H9 (cell line): ENCODE measurements around the gene TMEM108. TPM values are rescaled to one million over a fixed set of nuclear protein-coding genes. Genes with fewer than 3 reads are reported as not detected.

ENCODE experiments used
- DNase-seq: peaks from one replicate; pipeline ENCODE4 v3.0.0-alpha.2; 2017
- H2AFZ ChIP-seq: one replicate; pipeline ENCODE4 v1.6.1; 2013; ENCODE audit warnings: mild to moderate bottlenecking, low read length, control low read depth, moderate library complexity
- H2AK5ac ChIP-seq: 2 replicates; pipeline ENCODE4 v1.6.1; 2013; ENCODE audit warnings: low read length, control low read depth, mixed read lengths; ENCODE audit not compliant: insufficient read length
- H2BK120ac ChIP-seq: one replicate; pipeline ENCODE4 v1.6.1; 2013; ENCODE audit warnings: low read depth, mild to moderate bottlenecking, low read length, control low read depth, inconsistent platforms; ENCODE audit not compliant: poor library complexity, severe bottlenecking
- H2BK12ac ChIP-seq: 2 replicates; pipeline ENCODE4 v1.6.1; 2013; ENCODE audit warnings: low read length, control low read depth, mixed read lengths, low read depth; ENCODE audit not compliant: insufficient read length
- H2BK15ac ChIP-seq: 2 replicates; pipeline ENCODE4 v1.6.1; 2013; ENCODE audit warnings: low read depth, low read length, control low read depth
- H2BK20ac ChIP-seq: one replicate; pipeline ENCODE4 v1.6.1; 2013; ENCODE audit warnings: low read depth, mild to moderate bottlenecking, low read length, control low read depth, inconsistent platforms; ENCODE audit not compliant: poor library complexity, severe bottlenecking
- H2BK5ac ChIP-seq: 2 replicates; pipeline ENCODE4 v1.6.1; 2013; ENCODE audit warnings: low read length, control low read depth, mixed read lengths; ENCODE audit not compliant: insufficient read length
- H3K14ac ChIP-seq: 2 replicates; pipeline ENCODE4 v1.6.1; 2013; ENCODE audit warnings: low read length, control low read depth; ENCODE audit not compliant: insufficient read depth
- H3K18ac ChIP-seq: 2 replicates; pipeline ENCODE4 v1.6.1; 2013; ENCODE audit warnings: low read depth, mild to moderate bottlenecking, mixed read lengths, low read length, control low read depth; ENCODE audit not compliant: insufficient read length
- H3K23ac ChIP-seq: 2 replicates; pipeline ENCODE4 v1.6.1; 2013; ENCODE audit warnings: low read length, control low read depth, mixed read lengths, low read depth; ENCODE audit not compliant: insufficient read length
- H3K23me2 ChIP-seq: 2 replicates; pipeline ENCODE4 v1.6.1; 2013; ENCODE audit warnings: low read depth, mild to moderate bottlenecking, mixed read lengths, low read length, control low read depth; ENCODE audit not compliant: insufficient read length, poor library complexity, severe bottlenecking
- H3K27ac ChIP-seq: 2 replicates; pipeline ENCODE4 v1.5.1; 2013; ENCODE audit warnings: low read length, control low read depth, mixed read lengths, low read depth; ENCODE audit not compliant: insufficient read length
- H3K27me3 ChIP-seq: 2 replicates; pipeline ENCODE4 v1.6.1; 2013; ENCODE audit warnings: low read length, control low read depth, inconsistent platforms; ENCODE audit not compliant: insufficient read depth
- H3K4ac ChIP-seq: 2 replicates; pipeline ENCODE4 v1.6.1; 2013; ENCODE audit warnings: low read depth, mild to moderate bottlenecking, control low read depth, inconsistent platforms, low read length, moderate library complexity
- H3K4me1 ChIP-seq: 2 replicates; pipeline ENCODE4 v1.6.1; 2013; ENCODE audit warnings: low read length, control low read depth, inconsistent platforms; ENCODE audit not compliant: insufficient read depth
- H3K4me2 ChIP-seq: 2 replicates; pipeline ENCODE4 v1.6.1; 2013; ENCODE audit warnings: low read length, control low read depth, mixed read lengths; ENCODE audit not compliant: insufficient read length, insufficient read depth
- H3K56ac ChIP-seq: 2 replicates; pipeline ENCODE4 v1.6.1; 2013; ENCODE audit warnings: low read depth, mild to moderate bottlenecking, mixed read lengths, low read length, control low read depth; ENCODE audit not compliant: insufficient read length
- H3K79me1 ChIP-seq: 2 replicates; pipeline ENCODE4 v1.6.1; 2013; ENCODE audit warnings: low read depth, mild to moderate bottlenecking, moderate library complexity, low read length, control low read depth, inconsistent platforms; ENCODE audit not compliant: insufficient read depth, poor library complexity, severe bottlenecking
- H3K79me2 ChIP-seq: 2 replicates; pipeline ENCODE4 v1.6.1; 2013; ENCODE audit warnings: low read length, control low read depth, inconsistent platforms; ENCODE audit not compliant: insufficient read depth
- H3K9ac ChIP-seq: 2 replicates; pipeline ENCODE4 v1.6.1; 2013; ENCODE audit warnings: low read length, control low read depth, mixed read lengths; ENCODE audit not compliant: insufficient read length; ENCODE audit errors: extremely low read depth
- H3K9me3 ChIP-seq: one replicate; pipeline ENCODE4 v1.6.1; 2013; ENCODE audit warnings: low read depth, low read length, inconsistent platforms; ENCODE audit not compliant: control insufficient read depth
- H3T11ph ChIP-seq: one replicate; pipeline ENCODE4 v1.6.1; 2013; ENCODE audit warnings: mild to moderate bottlenecking, low read length, control low read depth, inconsistent platforms
- H4K20me1 ChIP-seq: one replicate; pipeline ENCODE4 v1.6.1; 2013; ENCODE audit not compliant: control insufficient read depth, insufficient read length, insufficient read depth
- H4K5ac ChIP-seq: 2 replicates; pipeline ENCODE4 v1.6.1; 2013; ENCODE audit warnings: low read depth, mild to moderate bottlenecking, mixed read lengths, low read length, control low read depth; ENCODE audit not compliant: insufficient read length
- H4K8ac ChIP-seq: replicated peaks from 2 replicates; pipeline ENCODE4 v1.6.1; 2013; ENCODE audit warnings: low read length, control low read depth, mixed read lengths, low read depth; ENCODE audit not compliant: insufficient read length
- H4K91ac ChIP-seq: 2 replicates; pipeline ENCODE4 v1.6.1; 2013; ENCODE audit warnings: low read depth, mild to moderate bottlenecking, moderate library complexity, mixed read lengths, low read length, control low read depth; ENCODE audit not compliant: insufficient read length
- H3K27ac Mint-ChIP-seq, 3 experiments: 2 replicates in 2 of 3; 3 replicates in 1 of 3; pipeline ENCODE4 v1.8.0; 2020 to 2021; ENCODE audit warnings: mixed read lengths in 3 of 3, mild to moderate bottlenecking in 1 of 3, moderate library complexity in 1 of 3
- H3K27me3 Mint-ChIP-seq: 2 replicates; pipeline ENCODE4 v1.8.0; 2021; ENCODE audit warnings: low read depth, mild to moderate bottlenecking, moderate library complexity, mixed read lengths
- H3K36me3 Mint-ChIP-seq, 3 experiments: 2 replicates in 2 of 3; 3 replicates in 1 of 3; pipeline ENCODE4 v1.8.0; 2020 to 2021; ENCODE audit warnings: low read depth in 3 of 3, mixed read lengths in 3 of 3; ENCODE audit not compliant: insufficient read depth in 1 of 3
- H3K4me1 Mint-ChIP-seq, 2 experiments: 2 replicates each; pipeline ENCODE4 v1.8.0; 2020; ENCODE audit warnings: mixed read lengths in 2 of 2
- H3K4me3 Mint-ChIP-seq, 2 experiments: 2 replicates in 1 of 2; 3 replicates in 1 of 2; pipeline ENCODE4 v1.8.0; 2020 to 2021; ENCODE audit warnings: mild to moderate bottlenecking in 2 of 2, mixed read lengths in 2 of 2, moderate library complexity in 1 of 2
- H3K9me3 Mint-ChIP-seq, 2 experiments: 2 replicates in 1 of 2; 3 replicates in 1 of 2; pipeline ENCODE4 v1.8.0; 2020; ENCODE audit warnings: mild to moderate bottlenecking in 2 of 2, mixed read lengths in 2 of 2, moderate library complexity in 1 of 2
- total RNA-seq: library from RNA; stranded (reverse); gene quantifications from 2 replicates; pipeline ENCODE4 v1.2.1, GENCODE V29; 2021
- TF ChIP-seq, protein P1 (sequence below): fragments of 200-600 bp; sonication (generic); conservative IDR thresholded peaks from 3 replicates; pipeline ENCODE4 v1.8.0; 2021; ENCODE audit warnings: antibody characterized with exemption, mild to moderate bottlenecking

TMEM108 gene
- total RNA-seq, 1 experiment from 2014 or later: 5.0 TPM

DNA sequence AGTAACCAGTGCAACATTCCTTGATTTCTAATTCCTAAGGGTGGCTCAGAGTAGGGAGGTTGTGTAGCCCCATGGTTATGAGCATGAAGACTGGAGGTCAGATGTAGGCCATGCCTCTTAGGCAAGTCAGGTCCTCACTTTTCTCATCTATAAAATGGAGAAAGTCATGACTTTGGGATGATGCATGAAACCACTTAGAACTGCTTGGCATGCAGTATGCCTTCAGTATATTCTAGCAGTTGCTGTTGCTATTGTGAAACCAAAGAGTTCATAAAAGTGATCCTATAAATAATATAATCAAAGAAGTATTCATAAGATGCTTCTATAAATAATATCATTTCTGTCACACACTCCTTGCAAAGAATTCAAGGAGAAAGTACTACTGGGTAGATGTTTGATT, 65.5 kb downstream of the TMEM108 start:
- Histone ChIP-seq H3K79me2 (no peaks in the 10 kb centered on the region), H2AFZ (no peak overlapping the region), H4K5ac (no peak overlapping the region), H2BK120ac (no peak overlapping the region), H3K79me1 (no peaks in the 10 kb centered on the region), H3K18ac (no peak overlapping the region), H4K20me1 (no peaks in the 10 kb centered on the region), H3K4me2 (no peak overlapping the region), H3T11ph (no peak overlapping the region), H3K23ac (no peak overlapping the region), H4K8ac (no peak overlapping the region), H3K27me3 (no peaks in the 10 kb centered on the region), H3K14ac (no peak overlapping the region), H3K27ac (no peak overlapping the region), H4K91ac (no peak overlapping the region), H2BK20ac (no peak overlapping the region), H2AK5ac (no peak overlapping the region), H3K56ac (no peak overlapping the region), H3K23me2 (no peaks in the 10 kb centered on the region), H3K9ac (no peak overlapping the region), H2BK12ac (no peak overlapping the region), H3K9me3 (no peaks in the 10 kb centered on the region), H2BK5ac (no peak overlapping the region), H2BK15ac (no peak overlapping the region), H3K4ac (no peak overlapping the region), H3K4me1 (no peaks in the 10 kb centered on the region)
- TF ChIP-seq, protein P1, sequence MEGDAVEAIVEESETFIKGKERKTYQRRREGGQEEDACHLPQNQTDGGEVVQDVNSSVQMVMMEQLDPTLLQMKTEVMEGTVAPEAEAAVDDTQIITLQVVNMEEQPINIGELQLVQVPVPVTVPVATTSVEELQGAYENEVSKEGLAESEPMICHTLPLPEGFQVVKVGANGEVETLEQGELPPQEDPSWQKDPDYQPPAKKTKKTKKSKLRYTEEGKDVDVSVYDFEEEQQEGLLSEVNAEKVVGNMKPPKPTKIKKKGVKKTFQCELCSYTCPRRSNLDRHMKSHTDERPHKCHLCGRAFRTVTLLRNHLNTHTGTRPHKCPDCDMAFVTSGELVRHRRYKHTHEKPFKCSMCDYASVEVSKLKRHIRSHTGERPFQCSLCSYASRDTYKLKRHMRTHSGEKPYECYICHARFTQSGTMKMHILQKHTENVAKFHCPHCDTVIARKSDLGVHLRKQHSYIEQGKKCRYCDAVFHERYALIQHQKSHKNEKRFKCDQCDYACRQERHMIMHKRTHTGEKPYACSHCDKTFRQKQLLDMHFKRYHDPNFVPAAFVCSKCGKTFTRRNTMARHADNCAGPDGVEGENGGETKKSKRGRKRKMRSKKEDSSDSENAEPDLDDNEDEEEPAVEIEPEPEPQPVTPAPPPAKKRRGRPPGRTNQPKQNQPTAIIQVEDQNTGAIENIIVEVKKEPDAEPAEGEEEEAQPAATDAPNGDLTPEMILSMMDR: no peak
- H3K36me3 Mint-ChIP-seq: peaks cover 0 to 8% (median 7%) of the 10 kb centered on the region in 3 experiments; a peak in 3 of 7 replicates
- peaks cover 4 to 7% of the 10 kb centered on the region in 2 experiments; a peak in 2 of 5 replicates for H3K9me3 Mint-ChIP-seq
- no peak for DNase-seq
- no peaks in the 10 kb centered on the region for H3K27me3 Mint-ChIP-seq
- no peak overlapping the region for H3K4me3 Mint-ChIP-seq
- no peak overlapping the region for H3K27ac Mint-ChIP-seq
- peaks cover 5 to 7% of the 10 kb centered on the region in 2 experiments; a peak in 3 of 4 replicates for H3K4me1 Mint-ChIP-seq
